ENCODE results near the gene MPPED1.

Gene MPPED1

GRCh38 chr22:43398246-43398645, 13.6 kb upstream of the MPPED1 start:
- DNase-seq (ENCODE audit: low spot score) = no peak
- Histone ChIP-seq H3K4me3 (no peak overlapping the region), H3K27ac (no peak overlapping the region)
- TF ChIP-seq, protein P1, sequence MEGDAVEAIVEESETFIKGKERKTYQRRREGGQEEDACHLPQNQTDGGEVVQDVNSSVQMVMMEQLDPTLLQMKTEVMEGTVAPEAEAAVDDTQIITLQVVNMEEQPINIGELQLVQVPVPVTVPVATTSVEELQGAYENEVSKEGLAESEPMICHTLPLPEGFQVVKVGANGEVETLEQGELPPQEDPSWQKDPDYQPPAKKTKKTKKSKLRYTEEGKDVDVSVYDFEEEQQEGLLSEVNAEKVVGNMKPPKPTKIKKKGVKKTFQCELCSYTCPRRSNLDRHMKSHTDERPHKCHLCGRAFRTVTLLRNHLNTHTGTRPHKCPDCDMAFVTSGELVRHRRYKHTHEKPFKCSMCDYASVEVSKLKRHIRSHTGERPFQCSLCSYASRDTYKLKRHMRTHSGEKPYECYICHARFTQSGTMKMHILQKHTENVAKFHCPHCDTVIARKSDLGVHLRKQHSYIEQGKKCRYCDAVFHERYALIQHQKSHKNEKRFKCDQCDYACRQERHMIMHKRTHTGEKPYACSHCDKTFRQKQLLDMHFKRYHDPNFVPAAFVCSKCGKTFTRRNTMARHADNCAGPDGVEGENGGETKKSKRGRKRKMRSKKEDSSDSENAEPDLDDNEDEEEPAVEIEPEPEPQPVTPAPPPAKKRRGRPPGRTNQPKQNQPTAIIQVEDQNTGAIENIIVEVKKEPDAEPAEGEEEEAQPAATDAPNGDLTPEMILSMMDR (IDR thresholded peaks at IDR 0.05) = no peak

- no peak overlapping the region for H3K27ac ChIP-seq
- no peak for DNase-seq (ENCODE audit: low spot score)
- TF ChIP-seq, protein P1 (IDR thresholded peaks at IDR 0.05) = no peak
- H3K4me3 ChIP-seq = no peak overlapping the region
Observed at GRCh38 chr22:43398910-43399309, 12.9 kb upstream of the MPPED1 start.

- no peak for DNase-seq (ENCODE audit: low spot score)
Observed at GRCh38 chr22:43399338-43399979, 12.4 kb upstream of the MPPED1 start.

DNA sequence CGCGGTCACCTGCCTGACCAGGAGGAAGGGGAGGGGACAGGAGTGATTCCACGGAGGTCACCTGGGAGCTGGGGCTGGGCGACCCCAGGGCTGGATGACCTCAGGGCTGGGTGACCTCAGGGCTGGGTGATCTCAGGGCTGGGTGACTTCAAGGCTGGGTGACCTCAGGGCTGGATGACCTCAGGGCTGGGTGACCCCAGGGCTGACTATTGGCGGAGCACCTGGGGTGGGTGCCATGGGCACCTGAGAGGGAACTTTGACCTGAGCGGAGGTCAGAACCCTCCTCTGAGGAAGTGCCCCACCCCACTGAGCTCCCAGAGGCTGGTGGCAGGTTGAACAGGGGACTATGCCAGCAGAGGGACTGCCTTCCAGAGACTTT, 11.8 kb upstream of the MPPED1 start:
- H3K4me3 ChIP-seq = no peak overlapping the region
- H3K27ac ChIP-seq = no peak overlapping the region
- TF ChIP-seq, protein P1 (IDR thresholded peaks at IDR 0.05) = no peak
- DNase-seq (ENCODE audit: low spot score) = no peak

More at GRCh38 chr22:43399338-43399979, 12.4 kb upstream of the MPPED1 start:
- Histone ChIP-seq H3K4me3 (no peak overlapping the region), H3K27ac (no peak overlapping the region)
- TF ChIP-seq, protein P1 (IDR thresholded peaks at IDR 0.05) = no peak

- no peak for DNase-seq (ENCODE audit: low spot score)
- no peak overlapping the region for H3K4me3 ChIP-seq
- no peak overlapping the region for H3K27ac ChIP-seq
- TF ChIP-seq, protein P1 (IDR thresholded peaks at IDR 0.05) = no peak
Observed at GRCh38 chr22:43400449-43400848, 11.4 kb upstream of the MPPED1 start.

DNA sequence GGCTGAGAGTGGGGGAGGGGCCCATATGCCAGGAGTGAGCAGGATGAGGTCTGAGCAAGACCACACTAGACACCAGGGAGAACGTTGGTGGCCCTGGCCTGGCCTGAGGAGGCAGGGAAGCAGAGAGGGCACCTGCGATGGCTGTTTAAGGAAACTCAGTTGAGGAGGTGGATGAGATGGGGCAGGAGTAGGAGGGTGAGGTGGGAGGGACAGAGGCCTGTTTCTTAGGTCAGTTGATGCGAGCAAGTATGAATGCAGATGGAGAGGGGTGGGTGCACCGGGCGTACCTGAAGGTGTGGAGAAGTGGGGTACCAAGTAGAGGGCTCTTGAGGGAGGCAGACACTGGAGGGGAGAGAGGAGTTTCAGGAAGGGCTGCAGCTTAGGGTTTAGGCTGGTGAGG, 10.6 kb upstream of the MPPED1 start:
- no peak for DNase-seq (ENCODE audit: low spot score)
- H3K4me3 ChIP-seq = no peak overlapping the region
- H3K27ac ChIP-seq = no peak overlapping the region
- TF ChIP-seq, protein P1 (IDR thresholded peaks at IDR 0.05) = no peak

DNA sequence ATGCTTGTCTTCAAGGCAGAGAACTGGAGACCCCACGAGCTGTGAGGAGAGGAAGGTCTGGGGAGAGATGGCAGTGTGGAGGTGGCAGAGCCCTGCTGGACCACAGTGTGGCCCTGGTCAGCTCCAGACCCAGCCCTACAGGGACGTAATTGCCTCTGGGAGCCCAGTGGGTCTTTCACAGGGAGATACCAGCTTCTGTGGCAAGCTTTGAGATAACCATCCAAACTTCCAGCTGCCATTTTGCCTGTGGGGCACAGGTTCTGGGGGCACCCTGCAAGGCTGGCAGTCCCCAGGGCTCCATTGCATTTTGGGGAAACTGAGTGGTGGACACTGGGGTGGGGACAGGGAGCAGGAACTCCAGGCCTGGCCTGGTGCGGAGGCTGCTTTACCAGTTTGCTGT, 10.2 kb upstream of the MPPED1 start:
- Histone ChIP-seq H3K27ac (no peak overlapping the region), H3K4me3 (no peak overlapping the region)
- TF ChIP-seq, protein P1 (IDR thresholded peaks at IDR 0.05) = no peak
- no peak for DNase-seq (ENCODE audit: low spot score)

All from coronary artery (tissue), 2 donors.